Retinal pigment epithelial cell (primary cell): ENCODE data around the gene NCOA1.

Source experiments
- DNase-seq: peaks from one replicate; pipeline ENCODE4 v3.0.0-alpha.2; 2010; ENCODE audit warnings: low read depth
- H3K4me3 ChIP-seq: 2 replicates; pipeline ENCODE4 v1.5.1; 2011; ENCODE audit warnings: mild to moderate bottlenecking, low read length, control low read depth, moderate library complexity
- CTCF ChIP-seq: conservative IDR thresholded peaks from 2 replicates; pipeline ENCODE4 v1.5.1; 2011; ENCODE audit warnings: low read depth, low read length, control low read depth, inconsistent platforms

Gene NCOA1

DNA sequence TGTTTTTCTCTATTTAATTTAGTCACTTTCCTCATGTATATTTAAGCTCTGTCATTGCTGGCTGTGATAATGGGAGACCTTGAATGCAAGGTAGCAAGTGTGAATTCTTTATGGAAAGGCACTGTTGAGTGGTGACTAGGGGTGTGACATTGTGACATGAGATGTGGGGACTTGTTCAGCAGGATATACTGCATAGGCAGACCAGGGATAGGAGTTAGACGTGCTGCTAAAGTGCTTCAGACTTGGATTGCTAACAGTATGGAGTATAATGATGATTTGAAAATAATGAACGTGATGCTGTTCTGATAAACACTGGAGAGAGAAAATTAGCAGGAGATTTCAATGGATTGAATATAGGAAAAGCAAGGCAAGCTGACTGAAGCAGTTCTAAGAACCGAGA lies 135.1 kb downstream of the NCOA1 start:
- no peak for DNase-seq
- H3K4me3 ChIP-seq, result no peak overlapping the region

GRCh38 chr2:24628746-24629145 lies 137.7 kb downstream of the NCOA1 start:
- H3K4me3 ChIP-seq, result no peak overlapping the region
- no peak for DNase-seq
- TF ChIP-seq CTCF, result no peak

More for the DNA sequence above, 135.1 kb downstream of the NCOA1 start:
- TF ChIP-seq CTCF, result no peak

- H3K4me3 ChIP-seq, result no peak overlapping the region
- no peak for DNase-seq
- no peak for TF ChIP-seq CTCF
These were observed 141.1 kb downstream of the NCOA1 start for GRCh38 chr2:24632172-24632571.

DNA sequence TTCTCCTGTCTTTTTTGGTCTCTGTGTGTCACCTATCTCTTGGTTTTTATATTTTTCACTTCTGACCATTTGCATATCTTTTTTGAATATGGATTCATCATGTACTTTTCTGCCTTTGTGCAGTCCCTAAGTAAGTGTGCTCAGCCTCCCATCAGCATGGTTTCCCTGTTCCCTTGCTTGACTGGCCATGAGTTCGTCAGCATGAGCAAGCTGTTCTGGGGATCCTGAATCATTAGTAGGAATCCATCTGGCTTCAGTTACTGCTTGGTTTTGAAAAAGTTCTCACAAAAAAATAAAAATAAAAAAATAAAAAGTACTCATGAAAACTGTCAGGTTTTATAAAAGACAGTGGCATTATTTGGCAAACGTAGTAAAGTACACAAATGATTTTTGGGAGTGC lies 144.1 kb downstream of the NCOA1 start:
- no peak overlapping the region for H3K4me3 ChIP-seq
- no peak for TF ChIP-seq CTCF
- no peak for DNase-seq

- no peak for TF ChIP-seq CTCF
- no peak overlapping the region for H3K4me3 ChIP-seq
- no peak for DNase-seq
These were observed 147.5 kb downstream of the NCOA1 start for GRCh38 chr2:24638568-24638967.

DNA sequence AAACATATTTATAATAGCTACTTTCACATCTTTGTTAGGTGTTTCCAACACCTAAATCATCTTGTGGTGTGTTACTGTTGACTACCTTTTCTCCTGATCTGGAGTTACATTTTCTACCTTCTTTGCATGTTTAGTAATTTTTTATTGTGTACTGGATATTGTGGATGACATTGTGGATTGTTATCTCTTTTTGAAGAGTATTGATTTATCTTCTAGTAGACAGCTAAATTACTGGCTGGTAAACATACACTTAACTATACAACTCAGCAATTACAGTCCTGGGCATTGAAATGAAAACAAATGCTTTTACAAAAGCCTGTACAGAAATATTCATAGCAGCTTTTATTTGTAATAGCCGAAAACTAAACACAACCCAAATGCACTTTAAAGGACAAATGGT lies 151.3 kb downstream of the NCOA1 start:
- no peak for DNase-seq
- TF ChIP-seq CTCF, result no peak
- no peak overlapping the region for H3K4me3 ChIP-seq

- TF ChIP-seq CTCF, result no peak
- DNase-seq, result no peak
- H3K4me3 ChIP-seq, result no peak overlapping the region
These were observed 152.0 kb downstream of the NCOA1 start for GRCh38 chr2:24643051-24643450.
